HepG2 (cell line): Measurements from ENCODE around the gene KAZN. TPM values are rescaled to one million over a fixed set of nuclear protein-coding genes. Genes with fewer than 3 reads are reported as not detected.

Experiments used
- ATAC-seq: fragments of 200-7000 bp; cut with Tn5 transposase; 3 replicates; pipeline ENCODE4 v1.9.1; 2020; ENCODE audit warnings: mild to moderate bottlenecking, moderate library complexity
- BruUV-seq: library from RNA; stranded (reverse); fragments of 400-500 nt; replicated peaks from 2 replicates; lab custom pipeline; 2021; lab: Mats Ljungman, UMichigan
- CTCF ChIA-PET: fragments of 300-600 bp; formaldehyde crosslinking; extraction: SDS; loops from one replicate; lab custom pipeline; 2021; ENCODE audit warnings: low total read pairs, inconsistent platforms, low intra/inter-chr PET ratio; lab: Yijun Ruan, JAX
- POLR2A ChIA-PET: fragments of 350-600 bp; sonication (Branson Sonifier 250); formaldehyde crosslinking; loops from one replicate; lab custom pipeline; 2020; ENCODE audit warnings: antibody characterized with exemption, inconsistent platforms; lab: Yijun Ruan, JAX
- DNase-seq: peaks from one replicate; pipeline ENCODE4 v3.0.0-alpha.2; 2015; ENCODE audit warnings: low spot score
- FAIRE-seq: peaks from 3 replicates; lab custom pipeline; 2011; peaks lifted over from hg19 to GRCh38; lab: Jason Lieb, UNC
- H2AFZ ChIP-seq: one replicate; pipeline ENCODE4 v1.6.1; 2011; ENCODE audit warnings: low read length, inconsistent platforms
- H3K27ac ChIP-seq: fragments of 300-600 bp; 3 replicates; pipeline ENCODE4 v1.8.0; 2011; ENCODE audit warnings: mixed run types, mild to moderate bottlenecking, mixed read lengths, low read length, inconsistent platforms; ENCODE audit not compliant: insufficient read depth; ENCODE audit errors: extremely low read length
- H3K27me3 ChIP-seq, 2 experiments: fragments of 200-600 bp in 1 of 2; 2 replicates in 1 of 2; 3 replicates in 1 of 2; pipeline versions ENCODE4 v1.6.0 to v1.8.0; 2011; ENCODE audit warnings: low read length in 2 of 2, mild to moderate bottlenecking in 2 of 2, moderate library complexity in 2 of 2, inconsistent platforms in 1 of 2; ENCODE audit not compliant: insufficient read depth in 2 of 2, control insufficient read depth in 1 of 2
- H3K36me3 ChIP-seq, 2 experiments: fragments of 200-600 bp in 1 of 2; replicated peaks in 1 of 2; 2 replicates in 1 of 2; 3 replicates in 1 of 2; pipeline versions ENCODE4 v1.5.1 to v1.8.0; 2011; ENCODE audit warnings: low read length in 2 of 2, inconsistent platforms in 1 of 2; ENCODE audit not compliant: insufficient read depth in 2 of 2, control insufficient read depth in 1 of 2
- H3K4me1 ChIP-seq: 2 replicates; pipeline ENCODE4 v1.5.1; 2012; ENCODE audit warnings: low read length, inconsistent platforms; ENCODE audit not compliant: insufficient read depth
- H3K4me2 ChIP-seq: 2 replicates; pipeline ENCODE4 v1.6.0; 2011; ENCODE audit warnings: low read depth, low read length, inconsistent platforms
- H3K4me3 ChIP-seq, 3 experiments: fragments of 200-600 bp in 1 of 3; sonication (generic), shearing (Covaris generic) in 1 of 3; replicated peaks in 1 of 3; 2 replicates each; pipeline ENCODE4 v1.5.1; 2011 to 2016; ENCODE audit warnings: low read length in 3 of 3, inconsistent platforms in 2 of 3, low read depth in 2 of 3, mild to moderate bottlenecking in 2 of 3, control low read depth in 1 of 3, mixed read lengths in 1 of 3; ENCODE audit not compliant: insufficient read depth in 1 of 3
- H3K79me2 ChIP-seq: one replicate; pipeline ENCODE4 v1.6.1; 2011; ENCODE audit warnings: low read length, inconsistent platforms; ENCODE audit not compliant: insufficient read depth
- H3K9ac ChIP-seq: 2 replicates; pipeline ENCODE4 v1.6.0; 2011; ENCODE audit warnings: mild to moderate bottlenecking, low read depth, low read length, inconsistent platforms; ENCODE audit not compliant: insufficient read depth
- H3K9me3 ChIP-seq: 2 replicates; pipeline ENCODE4 v1.5.1; 2012; ENCODE audit warnings: mild to moderate bottlenecking, low read length
- H4K20me1 ChIP-seq: 2 replicates; pipeline ENCODE4 v1.6.0; 2011; ENCODE audit warnings: inconsistent platforms, mild to moderate bottlenecking, low read length, moderate library complexity; ENCODE audit not compliant: insufficient read depth
- AKAP8 ChIP-seq: sonication (generic); formaldehyde crosslinking; IDR thresholded peaks from 2 replicates; pipeline ENCODE4 v1.5.1; 2020; ENCODE audit warnings: mild to moderate bottlenecking, missing genetic modification reagents
- DRAP1 ChIP-seq: IDR thresholded peaks from 2 replicates; pipeline ENCODE4 v1.6.1; 2016; ENCODE audit warnings: missing genetic modification reagents, missing compliant biosample characterization
- DZIP1 ChIP-seq: sonication (generic); formaldehyde crosslinking; IDR thresholded peaks from 2 replicates; pipeline ENCODE4 v1.5.0; 2020; ENCODE audit warnings: mild to moderate bottlenecking, missing genetic modification reagents
- IKZF4 ChIP-seq: sonication (generic); formaldehyde crosslinking; IDR thresholded peaks from 2 replicates; pipeline ENCODE4 v1.5.1; 2020; ENCODE audit warnings: borderline replicate concordance, mild to moderate bottlenecking, low read depth, missing genetic modification reagents; ENCODE audit errors: not compliant biosample characterization
- KDM5B ChIP-seq: sonication (generic); formaldehyde crosslinking; IDR thresholded peaks from 2 replicates; pipeline ENCODE4 v1.4.0; 2020; ENCODE audit warnings: missing genetic modification reagents, mild to moderate bottlenecking, borderline replicate concordance
- NFYC ChIP-seq: IDR thresholded peaks from 2 replicates; pipeline ENCODE4 v1.6.1; 2016; ENCODE audit warnings: missing genetic modification reagents, missing compliant biosample characterization
- PBX3 ChIP-seq: sonication (generic); formaldehyde crosslinking; IDR thresholded peaks from 2 replicates; pipeline ENCODE4 v1.8.1; 2023; ENCODE audit warnings: missing genetic modification reagents, inconsistent platforms, borderline replicate concordance
- PLSCR1 ChIP-seq: sonication (generic); formaldehyde crosslinking; IDR thresholded peaks from 2 replicates; pipeline ENCODE4 v1.5.0; 2020; ENCODE audit warnings: missing genetic modification reagents, mild to moderate bottlenecking, borderline replicate concordance
- SETDB1 ChIP-seq: sonication (generic); formaldehyde crosslinking; IDR thresholded peaks from 2 replicates; pipeline ENCODE4 v1.5.1; 2020; ENCODE audit warnings: missing genetic modification reagents, mild to moderate bottlenecking, borderline replicate concordance
- TFDP2 ChIP-seq: sonication (generic); formaldehyde crosslinking; IDR thresholded peaks from 2 replicates; pipeline ENCODE4 v1.4.0; 2020; ENCODE audit warnings: missing genetic modification reagents
- ZNF432 ChIP-seq: sonication (generic); formaldehyde crosslinking; IDR thresholded peaks from 2 replicates; pipeline ENCODE4 v1.5.0; 2020; ENCODE audit warnings: missing genetic modification reagents, mild to moderate bottlenecking, borderline replicate concordance
- ZNF589 ChIP-seq: sonication (generic); formaldehyde crosslinking; conservative IDR thresholded peaks from 2 replicates; pipeline ENCODE4 v1.8.0; 2022; ENCODE audit warnings: mild to moderate bottlenecking, moderate library complexity, missing genetic modification reagents
- ZNF619 ChIP-seq: sonication (generic); formaldehyde crosslinking; IDR thresholded peaks from 2 replicates; pipeline ENCODE4 v1.4.0; 2020; ENCODE audit warnings: mild to moderate bottlenecking, missing genetic modification reagents
- ZNF703 ChIP-seq: sonication (generic); formaldehyde crosslinking; IDR thresholded peaks from 2 replicates; pipeline ENCODE4 v1.5.1; 2020; ENCODE audit warnings: missing genetic modification reagents, mild to moderate bottlenecking, moderate library complexity, borderline replicate concordance
- ZNF746 ChIP-seq: sonication (generic); formaldehyde crosslinking; IDR thresholded peaks from 2 replicates; pipeline ENCODE4 v1.8.0; 2022; ENCODE audit warnings: mild to moderate bottlenecking, missing genetic modification reagents
- ZNF776 ChIP-seq: sonication (generic); formaldehyde crosslinking; IDR thresholded peaks from 2 replicates; pipeline ENCODE4 v1.4.0; 2020; ENCODE audit warnings: mild to moderate bottlenecking, missing genetic modification reagents
- ZNF891 ChIP-seq: sonication (generic); formaldehyde crosslinking; IDR thresholded peaks from 2 replicates; pipeline ENCODE4 v1.5.0; 2020; ENCODE audit warnings: mild to moderate bottlenecking, missing genetic modification reagents
- ZSCAN29 ChIP-seq: sonication (generic); formaldehyde crosslinking; conservative IDR thresholded peaks from 2 replicates; pipeline ENCODE4 v1.4.0; 2020; ENCODE audit warnings: mild to moderate bottlenecking, missing genetic modification reagents
- WGBS: methylation state at CpG from one replicate; pipeline ENCODE4 v1.1.6; 2017; ENCODE audit warnings: low lambda C conversion rate; 5-methylcytosine and 5-hydroxymethylcytosine counted together
- in situ Hi-C: cut with HindIII; loops from 2 replicates; pipeline ENCODE4 v1.10.0; 2017; ENCODE audit warnings: low pct_unique_long_range_greater_than_20kb; ENCODE audit not compliant: extremely low pct_ligation_motif_present
- intact Hi-C: fragments of 100-400 bp; cut with micrococcal nuclease; formaldehyde crosslinking; loops from one replicate; pipeline ENCODE4 v1.10.0; 2022; ENCODE audit not compliant: unreplicated experiment
- polyA plus RNA-seq, 8 experiments: library from polyadenylated mRNA; depleted of rRNA in 3 of 8; stranded (reverse) in 7 of 8; unstranded in 1 of 8; fragments of >200 nt; fragmentation: Illumina TruSeq in 4 of 8; extraction: Trizol in 4 of 8; gene quantifications; 2 replicates each; pipeline versions ENCODE4 v1.2.1 to v1.2.3, GENCODE V29; 2011 to 2016; ENCODE audit warnings: low read depth in 4 of 8, missing spikeins in 1 of 8, mixed read lengths in 1 of 8; ENCODE audit not compliant: insufficient read depth in 1 of 8
- total RNA-seq, 5 experiments: library from RNA; depleted of rRNA; stranded (reverse); fragments of >200 nt; fragmentation: Illumina TruSeq; extraction: Trizol; gene quantifications; 2 replicates each; pipeline ENCODE4 v1.2.3, GENCODE V29; 2016; ENCODE audit warnings: low read depth in 1 of 5

The KAZN gene
- total and polyA plus RNA-seq, 2 of the 13 experiments (the other 11 are each of a cell fraction or from before 2014, with no cell fraction given), result 10.4 to 13.5 TPM

GRCh38 chr1:15075175-15075574 lies 476.7 kb downstream of the KAZN start (continued):
- no peak for TF ChIP-seq PLSCR1 (CRISPR knock-in tag)
- no peak for TF ChIP-seq PBX3 (CRISPR knock-in tag)
- no peak for TF ChIP-seq ZSCAN29
- no peak for TF ChIP-seq ZNF432 (CRISPR knock-in tag)
- TF ChIP-seq IKZF4 (CRISPR knock-in tag), result no peak
- no peak for TF ChIP-seq DZIP1

- intact Hi-C loops, result no loop called here
- peaks cover 0 to 5% of the 10 kb centered on the region in 2 experiments; a peak in 2 of 5 replicates for H3K27me3 ChIP-seq
- BruUV-seq, result no TSS peak
- H3K9me3 ChIP-seq, result no peaks in the 10 kb centered on the region
- in situ Hi-C loops, result no loop called here
- no peak for DNase-seq
- H4K20me1 ChIP-seq, result 0 out of 2 replicates have a peak, but pooled peaks cover 2% of the 10 kb centered on the region
- ATAC-seq, result peak; percentile 11; the same call in 2 of the 3 replicates
- no peak overlapping the region for H3K9ac ChIP-seq
- no peaks in the 10 kb centered on the region for H3K79me2 ChIP-seq
- FAIRE-seq, result no peak
- no peaks in the 10 kb centered on the region for H3K36me3 ChIP-seq
- H3K27ac ChIP-seq, result no peak overlapping the region
- POLR2A ChIA-PET, result no interaction called here
- no peak overlapping the region for H3K4me2 ChIP-seq
- H3K4me3 ChIP-seq, result no peak overlapping the region
- H3K4me1 ChIP-seq, result peaks cover 11% of the 10 kb centered on the region
- WGBS, result no CpG with 5 or more reads among the region's 2 CpGs
- no peak overlapping the region for H2AFZ ChIP-seq
- CTCF ChIA-PET, result no interaction called here
- TF ChIP-seq NFYC (CRISPR knock-in tag), result no peak
- TF ChIP-seq DRAP1 (CRISPR knock-in tag), result no peak
- no peak for TF ChIP-seq AKAP8 (CRISPR knock-in tag)
- no peak for TF ChIP-seq ZNF703 (CRISPR knock-in tag)
- TF ChIP-seq ZNF776 (CRISPR knock-in tag), result no peak
- no peak for TF ChIP-seq SETDB1
- TF ChIP-seq ZNF619 (CRISPR knock-in tag), result no peak
- TF ChIP-seq KDM5B (CRISPR knock-in tag), result no peak
- TF ChIP-seq ZNF891 (CRISPR knock-in tag), result no peak
- TF ChIP-seq ZNF746 (CRISPR knock-in tag), result no peak
- TF ChIP-seq TFDP2 (CRISPR knock-in tag), result no peak
- TF ChIP-seq ZNF589 (CRISPR knock-in tag), result no peak
These were observed 477.3 kb downstream of the KAZN start for GRCh38 chr1:15075817-15076216.
